BJ (cell line): ENCODE results near the gene ARSB. TPM values are rescaled to one million over a fixed set of nuclear protein-coding genes. Genes with fewer than 3 reads are reported as not detected.
A peak's percentile ranks its signal among the peaks of the same experiment; 100 is the strongest.

Experiments used
- CTCF ChIA-PET: fragments of 350-600 bp; formaldehyde crosslinking; extraction: SDS; loops from one replicate; lab custom pipeline; 2021; ENCODE audit warnings: antibody characterized with exemption, inconsistent platforms; lab: Yijun Ruan, JAX
- POLR2A ChIA-PET: fragments of 300-600 bp; sonication (Branson Sonifier 250); formaldehyde crosslinking; extraction: SDS; loops from one replicate; lab custom pipeline; 2021; ENCODE audit warnings: antibody characterized with exemption; lab: Charles Lee
- DNase-seq: peaks from one replicate; pipeline ENCODE4 v3.0.0-alpha.2; 2011; ENCODE audit warnings: low read depth
- H3K27me3 ChIP-seq: 2 replicates; pipeline ENCODE4 v1.6.0; 2011; ENCODE audit warnings: low read length; ENCODE audit not compliant: control insufficient read depth, insufficient read depth
- H3K36me3 ChIP-seq: 2 replicates; pipeline ENCODE4 v1.5.1; 2011; ENCODE audit warnings: low read length; ENCODE audit not compliant: control insufficient read depth, insufficient read depth
- H3K4me3 ChIP-seq: 2 replicates; pipeline ENCODE4 v1.5.1; 2011; ENCODE audit warnings: low read depth, mild to moderate bottlenecking, control low read depth, low read length
- CTCF ChIP-seq: IDR thresholded peaks from 2 replicates; pipeline ENCODE4 v1.5.1; 2011; ENCODE audit warnings: low read depth, mild to moderate bottlenecking, control low read depth, inconsistent platforms, low read length, moderate library complexity; ENCODE audit not compliant: insufficient read depth
- polyA plus RNA-seq: library from polyadenylated mRNA; depleted of rRNA; stranded (reverse); fragments of >200 nt; gene quantifications from 2 replicates; pipeline ENCODE4 v1.2.3, GENCODE V29; 2011

Gene ARSB
- polyA plus RNA-seq, 1 experiment = 26.7 TPM

- Histone ChIP-seq H3K36me3 (no peaks in the 10 kb centered on the region), H3K4me3 (no peak overlapping the region), H3K27me3 (no peaks in the 10 kb centered on the region)
- no peak for TF ChIP-seq CTCF
- ChIA-PET POLR2A (no interaction called here), CTCF (interaction anchor here (0.9 to 4.2 kb wide), 5 partner anchors 10 to 1787 kb away, joined by 3 to 16 read pairs (median 4); no protein-coding TSS in a partner anchor)
- no peak for DNase-seq
These were observed 62.1 kb downstream of the ARSB start for GRCh38 chr5:78922879-78923621.

- Histone ChIP-seq H3K36me3 (no peaks in the 10 kb centered on the region), H3K4me3 (no peak overlapping the region), H3K27me3 (no peaks in the 10 kb centered on the region)
- ChIA-PET CTCF (interaction anchor here (0.6 to 4.2 kb wide), 9 partner anchors 9 to 385 kb away, joined by 3 to 16 read pairs (median 3); no protein-coding TSS in a partner anchor), POLR2A (no interaction called here)
- peak; percentile 56 for TF ChIP-seq CTCF
- DNase-seq = no peak
These were observed 64.5 kb downstream of the ARSB start for GRCh38 chr5:78920604-78921003.

GRCh38 chr5:78919796-78920195, 65.3 kb downstream of the ARSB start:
- DNase-seq = no peak
- TF ChIP-seq CTCF = no peak
- H3K36me3 ChIP-seq = no peaks in the 10 kb centered on the region
- H3K27me3 ChIP-seq = no peaks in the 10 kb centered on the region
- ChIA-PET CTCF (interaction anchor here (0.7 to 1.6 kb wide), 5 partner anchors 20 to 237 kb away, joined by 3 to 7 read pairs (median 4); no protein-coding TSS in a partner anchor), POLR2A (no interaction called here)
- no peak overlapping the region for H3K4me3 ChIP-seq

- Histone ChIP-seq H3K4me3 (no peak overlapping the region), H3K27me3 (no peaks in the 10 kb centered on the region), H3K36me3 (no peaks in the 10 kb centered on the region)
- POLR2A ChIA-PET = no interaction called here
- TF ChIP-seq CTCF = no peak
- CTCF ChIA-PET = no interaction called here
- DNase-seq = no peak
These were observed 69.1 kb downstream of the ARSB start for GRCh38 chr5:78916044-78916443.

DNA sequence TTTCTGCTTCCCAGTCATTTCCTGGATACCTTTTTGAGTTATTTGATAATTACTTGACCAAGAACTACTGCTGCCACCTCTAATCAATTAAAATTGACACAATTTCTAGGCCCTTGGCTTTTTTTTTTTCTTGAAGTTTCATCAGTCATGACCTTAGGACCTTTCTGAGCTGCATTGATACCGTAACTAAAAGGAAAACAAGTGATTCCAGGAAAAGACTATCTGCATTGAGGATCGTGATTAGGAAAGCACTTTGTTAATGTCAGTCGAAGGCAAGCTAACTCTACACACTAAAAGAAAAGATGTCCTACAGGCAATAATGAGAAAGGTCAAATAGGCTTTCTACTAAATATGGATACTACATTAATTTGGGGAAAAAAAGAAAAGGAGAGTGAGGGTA, 69.9 kb downstream of the ARSB start:
- H3K4me3 ChIP-seq = no peak overlapping the region
- ChIA-PET CTCF (no interaction called here), POLR2A (no interaction called here)
- no peak for DNase-seq
- H3K36me3 ChIP-seq = no peaks in the 10 kb centered on the region
- no peaks in the 10 kb centered on the region for H3K27me3 ChIP-seq
- no peak for TF ChIP-seq CTCF
